Measurements from ENCODE around the gene NPAS2. TPM values are rescaled to one million over a fixed set of nuclear protein-coding genes. Genes with fewer than 3 reads are reported as not detected.

NPAS2 gene
- polyA plus RNA-seq, 1 donor, result 20.4 TPM

DNA sequence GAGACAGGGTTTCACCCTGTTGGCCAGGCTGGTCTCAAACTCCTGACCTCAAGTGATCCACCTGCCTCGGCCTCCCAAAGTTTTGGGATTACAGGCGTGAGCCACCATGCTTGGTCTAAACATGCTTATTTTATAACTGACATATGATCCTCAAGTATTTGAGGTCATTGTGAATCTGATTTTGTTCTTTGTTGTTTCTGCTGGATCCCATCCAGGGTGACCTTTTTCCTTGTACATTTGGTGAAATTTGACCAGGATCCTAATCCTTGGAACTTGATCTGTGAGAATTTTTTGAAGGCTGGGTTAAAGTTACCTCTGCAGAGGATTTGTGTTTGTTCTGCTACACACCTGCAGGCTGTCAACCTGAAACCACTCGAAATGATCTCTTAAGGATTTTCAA is 49.2 kb downstream of the NPAS2 start:
- Histone ChIP-seq H3K36me3 (ENCODE audit: control insufficient read depth, insufficient read depth, low read length) (no peaks in the 10 kb centered on the region), H3K27ac (ENCODE audit: low read length) (no peak overlapping the region), H3K4me3 (ENCODE audit: low read length) (no peak overlapping the region), H3K27me3 (ENCODE audit: control insufficient read depth, insufficient read depth, low read length) (no peaks in the 10 kb centered on the region), H3K4me1 (ENCODE audit: control insufficient read depth, insufficient read depth, low read length) (no peaks in the 10 kb centered on the region), H3K9me3 (ENCODE audit: control insufficient read depth, low read depth, low read length) (peaks cover 2% of the 10 kb centered on the region)
- WGBS (ENCODE audit: insufficient coverage, low lambda C conversion rate), result no CpG with 5 or more reads among the region's 3 CpGs
- DNase-seq, result no peak

DNA sequence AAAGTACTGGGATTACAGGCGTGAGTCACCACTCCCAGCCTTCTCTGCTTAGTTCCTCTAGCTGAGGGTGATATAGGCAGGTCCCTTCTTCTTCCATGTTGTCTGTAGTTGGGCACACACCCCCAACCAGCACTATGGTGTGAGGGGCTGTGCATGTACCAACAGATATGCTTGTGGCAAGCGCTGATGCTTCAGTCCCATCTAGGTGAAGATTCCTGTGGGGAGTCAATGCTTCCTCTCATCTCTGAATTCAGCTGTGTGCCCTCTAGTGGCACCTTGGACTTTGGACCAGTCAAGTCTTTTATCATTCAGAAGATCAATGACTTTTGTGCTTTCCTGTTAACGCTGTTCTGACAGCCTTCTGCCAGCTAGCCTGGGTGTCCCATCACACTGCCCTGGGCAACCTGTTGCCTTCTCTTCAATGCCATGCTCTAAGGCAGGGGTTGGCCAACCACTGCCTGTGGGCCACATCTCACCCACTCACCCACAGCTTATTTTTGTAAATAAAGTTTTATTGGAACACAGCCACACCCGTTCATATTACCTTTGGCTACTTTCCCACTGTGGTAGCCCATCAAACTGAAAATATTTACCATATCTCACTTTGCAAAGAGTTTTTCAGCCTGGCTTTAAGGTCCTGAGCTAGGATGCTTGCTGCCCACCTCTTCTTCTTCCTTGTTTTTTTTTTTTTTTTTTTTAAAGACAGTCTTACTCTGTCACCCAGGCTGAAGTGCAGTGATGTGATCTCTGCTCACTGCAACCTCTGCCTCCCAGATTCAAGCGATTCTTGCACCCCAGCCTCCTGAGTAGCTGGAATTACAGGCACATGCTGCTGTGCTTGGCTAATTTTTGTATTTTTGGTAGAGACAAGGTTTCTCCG is 51.0 kb downstream of the NPAS2 start:
- Histone ChIP-seq H3K4me1 (ENCODE audit: control insufficient read depth, insufficient read depth, low read length) (peaks cover 8% of the 10 kb centered on the region), H3K27ac (ENCODE audit: low read length) (no peak overlapping the region), H3K9me3 (ENCODE audit: control insufficient read depth, low read depth, low read length) (peaks cover 2% of the 10 kb centered on the region), H3K4me3 (ENCODE audit: low read length) (no peak overlapping the region), H3K27me3 (ENCODE audit: control insufficient read depth, insufficient read depth, low read length) (no peaks in the 10 kb centered on the region), H3K36me3 (ENCODE audit: control insufficient read depth, insufficient read depth, low read length) (no peaks in the 10 kb centered on the region)
- DNase-seq, result no peak
- WGBS (ENCODE audit: insufficient coverage, low lambda C conversion rate), result no CpG with 5 or more reads among the region's 6 CpGs

DNA sequence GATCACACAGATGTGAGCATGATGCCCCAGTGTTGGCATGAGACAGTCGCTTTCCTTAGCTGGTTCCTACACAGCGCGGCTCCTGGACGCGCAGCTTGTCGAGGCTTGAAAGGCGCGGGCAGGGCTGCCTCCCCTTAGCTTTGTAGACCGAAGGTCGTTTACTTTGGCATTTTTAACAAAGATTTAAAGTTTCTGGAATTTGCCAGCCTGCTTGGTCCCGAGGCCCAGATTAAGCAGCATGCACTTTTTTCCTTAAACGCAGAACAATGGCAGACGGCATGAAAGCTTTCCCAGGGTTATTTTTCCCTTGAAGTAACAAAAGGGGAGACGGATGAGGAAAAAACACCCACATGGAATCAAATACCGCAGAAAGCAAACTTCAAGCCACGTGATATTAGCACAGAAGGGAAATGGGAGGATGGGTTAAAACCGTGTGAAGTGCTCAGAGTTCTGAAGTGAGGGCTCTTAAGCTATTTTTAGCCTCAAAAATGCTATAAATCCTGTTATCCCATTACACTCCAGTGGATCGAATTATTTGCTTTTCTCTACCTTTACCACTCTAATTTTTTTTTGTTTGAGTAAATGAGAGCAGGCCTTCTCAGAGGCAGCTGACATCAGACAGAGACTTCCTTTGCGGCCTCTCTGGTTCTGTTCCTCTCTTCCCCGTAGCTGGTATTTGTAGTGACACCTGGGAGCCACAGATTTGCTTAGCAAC is 55.7 kb downstream of the NPAS2 start:
- 20% methylated on average over 7 of the region's 20 CpGs for WGBS (ENCODE audit: insufficient coverage, low lambda C conversion rate)
- Histone ChIP-seq H3K27ac (ENCODE audit: low read length) (no peak overlapping the region), H3K4me3 (ENCODE audit: low read length) (no peak overlapping the region), H3K27me3 (ENCODE audit: control insufficient read depth, insufficient read depth, low read length) (no peaks in the 10 kb centered on the region), H3K36me3 (ENCODE audit: control insufficient read depth, insufficient read depth, low read length) (no peaks in the 10 kb centered on the region), H3K4me1 (ENCODE audit: control insufficient read depth, insufficient read depth, low read length) (peaks cover 13% of the 10 kb centered on the region), H3K9me3 (ENCODE audit: control insufficient read depth, low read depth, low read length) (no peaks in the 10 kb centered on the region)
- peak in 1 of 2 donors; percentile 43 for DNase-seq

DNA sequence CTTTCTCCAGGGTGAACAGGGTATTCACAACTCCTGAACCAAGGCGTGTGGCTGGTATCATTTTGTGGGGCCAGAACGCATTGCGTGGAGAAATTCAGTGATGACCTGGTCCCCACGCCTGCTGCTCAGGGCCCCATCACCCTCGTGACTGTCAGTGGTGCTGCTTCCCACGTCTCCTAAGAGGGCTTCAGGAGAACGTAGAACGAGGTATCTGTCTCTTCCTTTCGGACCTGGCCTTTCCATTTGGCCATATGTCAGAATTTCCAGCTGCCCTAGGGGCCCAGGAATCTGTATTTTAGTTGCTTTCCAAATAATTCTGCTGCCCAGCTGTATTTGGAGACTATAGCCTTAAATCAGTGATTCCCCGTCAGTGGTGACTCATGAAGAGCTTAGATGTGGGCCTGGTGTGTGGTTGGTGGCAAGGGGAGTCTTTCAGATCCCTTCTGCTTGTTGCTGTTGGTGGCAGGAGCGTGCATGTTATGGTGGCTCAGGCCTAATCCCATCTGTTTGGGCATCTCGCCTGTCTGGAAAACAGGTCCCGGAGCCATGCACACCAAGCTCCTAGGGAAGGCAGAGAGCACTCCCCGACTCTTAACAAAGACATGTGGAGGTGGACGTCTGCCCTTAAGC is 56.4 kb downstream of the NPAS2 start:
- no peak overlapping the region for H3K27ac ChIP-seq (ENCODE audit: low read length)
- H3K9me3 ChIP-seq (ENCODE audit: control insufficient read depth, low read depth, low read length), result no peaks in the 10 kb centered on the region
- peaks cover 13% of the 10 kb centered on the region for H3K4me1 ChIP-seq (ENCODE audit: control insufficient read depth, insufficient read depth, low read length)
- no peaks in the 10 kb centered on the region for H3K36me3 ChIP-seq (ENCODE audit: control insufficient read depth, insufficient read depth, low read length)
- no CpG with 5 or more reads among the region's 15 CpGs for WGBS (ENCODE audit: insufficient coverage, low lambda C conversion rate)
- H3K27me3 ChIP-seq (ENCODE audit: control insufficient read depth, insufficient read depth, low read length), result no peaks in the 10 kb centered on the region
- DNase-seq, result no peak
- H3K4me3 ChIP-seq (ENCODE audit: low read length), result no peak overlapping the region

DNA sequence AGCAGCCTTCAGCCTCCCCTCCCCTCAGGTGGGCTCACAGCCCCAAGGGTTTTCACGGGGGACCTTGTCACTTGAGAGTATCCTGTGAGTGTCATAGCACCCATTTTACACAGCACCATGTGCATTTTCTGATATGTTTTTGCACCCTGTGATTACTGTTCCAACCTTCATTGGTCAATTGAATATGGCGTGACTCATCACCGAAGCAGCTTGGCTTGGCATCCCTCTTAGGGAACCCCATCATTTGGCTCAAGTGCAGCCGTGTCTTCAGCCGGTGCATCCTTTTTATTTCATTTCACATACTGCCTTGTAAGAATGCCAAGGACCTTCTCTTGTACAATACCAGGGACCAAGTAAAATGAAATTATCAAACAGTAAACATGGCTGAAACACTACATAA is 57.6 kb downstream of the NPAS2 start:
- no peaks in the 10 kb centered on the region for H3K9me3 ChIP-seq (ENCODE audit: control insufficient read depth, low read depth, low read length)
- H3K4me3 ChIP-seq (ENCODE audit: low read length), result no peak overlapping the region
- H3K27ac ChIP-seq (ENCODE audit: low read length), result no peak overlapping the region
- H3K27me3 ChIP-seq (ENCODE audit: control insufficient read depth, insufficient read depth, low read length), result no peaks in the 10 kb centered on the region
- 100% methylated on average over 2 of the region's 5 CpGs for WGBS (ENCODE audit: insufficient coverage, low lambda C conversion rate)
- H3K36me3 ChIP-seq (ENCODE audit: control insufficient read depth, insufficient read depth, low read length), result no peaks in the 10 kb centered on the region
- H3K4me1 ChIP-seq (ENCODE audit: control insufficient read depth, insufficient read depth, low read length), result peaks cover 14% of the 10 kb centered on the region
- DNase-seq, result no peak

DNA sequence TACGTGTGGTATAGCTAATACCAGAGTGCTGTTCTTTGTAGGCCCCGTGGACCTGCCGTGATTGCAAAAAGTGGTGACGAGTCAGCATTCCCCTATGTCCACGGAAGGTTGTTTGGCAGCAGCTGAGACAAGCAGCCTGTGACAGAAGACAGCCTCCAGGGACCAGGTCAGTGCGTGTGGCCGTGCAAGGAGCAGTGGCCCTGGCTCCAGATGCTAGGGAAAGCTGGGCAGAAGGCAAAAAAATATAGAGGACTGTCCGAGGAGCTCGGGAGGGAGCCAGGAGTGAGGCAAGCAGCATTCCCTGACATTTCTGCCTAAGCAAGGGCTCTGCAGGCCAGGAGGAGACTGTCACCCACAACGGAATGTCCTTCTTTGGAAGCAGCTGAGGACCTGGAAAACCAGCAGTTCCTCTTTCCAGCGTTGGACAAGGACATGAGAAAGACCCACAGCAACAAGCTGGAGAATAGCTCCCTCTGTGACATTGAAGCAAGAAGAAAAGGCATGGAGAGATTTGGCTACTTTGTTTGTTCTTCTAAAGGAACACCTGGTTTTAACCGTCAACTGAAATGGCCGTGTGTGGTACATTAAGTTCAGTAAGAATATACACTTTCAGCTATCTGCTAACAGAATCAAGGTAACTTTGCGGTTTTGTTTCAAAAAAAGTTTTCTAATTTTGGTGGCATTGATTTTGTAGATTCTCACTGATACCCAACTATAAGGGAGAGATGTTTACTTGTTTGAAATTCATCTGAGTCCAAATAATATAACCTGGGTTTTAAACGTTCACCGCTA is 58.3 kb downstream of the NPAS2 start:
- H3K9me3 ChIP-seq (ENCODE audit: control insufficient read depth, low read depth, low read length), result no peaks in the 10 kb centered on the region
- H3K4me3 ChIP-seq (ENCODE audit: low read length), result no peak overlapping the region
- H3K4me1 ChIP-seq (ENCODE audit: control insufficient read depth, insufficient read depth, low read length), result peaks cover 21% of the 10 kb centered on the region
- WGBS (ENCODE audit: insufficient coverage, low lambda C conversion rate), result 88% methylated on average over 3 of the region's 16 CpGs
- H3K27ac ChIP-seq (ENCODE audit: low read length), result no peak overlapping the region
- H3K27me3 ChIP-seq (ENCODE audit: control insufficient read depth, insufficient read depth, low read length), result no peaks in the 10 kb centered on the region
- H3K36me3 ChIP-seq (ENCODE audit: control insufficient read depth, insufficient read depth, low read length), result no peaks in the 10 kb centered on the region
- no peak for DNase-seq

DNA sequence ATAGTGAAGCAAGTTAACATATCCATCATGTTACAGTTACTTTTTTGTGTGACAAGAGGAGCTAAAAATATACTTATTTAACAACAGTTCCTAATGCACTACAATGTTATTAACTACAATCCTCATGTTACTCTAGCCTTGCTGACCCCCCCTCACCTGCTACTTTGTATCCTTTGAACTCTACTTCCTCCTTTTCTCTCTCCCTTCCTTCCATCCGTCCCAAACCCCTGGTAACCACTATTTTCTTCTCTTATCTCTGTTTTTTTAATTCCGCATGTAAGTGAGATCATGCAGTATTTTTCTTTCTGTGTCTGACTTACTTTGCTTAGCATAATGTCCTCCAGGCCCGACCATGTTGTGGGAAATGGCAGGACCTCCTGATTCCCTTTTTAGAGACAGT is 59.4 kb downstream of the NPAS2 start:
- no peak overlapping the region for H3K27ac ChIP-seq (ENCODE audit: low read length)
- no peak overlapping the region for H3K4me3 ChIP-seq (ENCODE audit: low read length)
- peaks cover 31% of the 10 kb centered on the region for H3K4me1 ChIP-seq (ENCODE audit: control insufficient read depth, insufficient read depth, low read length)
- H3K27me3 ChIP-seq (ENCODE audit: control insufficient read depth, insufficient read depth, low read length), result no peaks in the 10 kb centered on the region
- no peak for DNase-seq
- no peaks in the 10 kb centered on the region for H3K36me3 ChIP-seq (ENCODE audit: control insufficient read depth, insufficient read depth, low read length)
- no peaks in the 10 kb centered on the region for H3K9me3 ChIP-seq (ENCODE audit: control insufficient read depth, low read depth, low read length)
- 86% methylated on average over 2 of the region's 3 CpGs for WGBS (ENCODE audit: insufficient coverage, low lambda C conversion rate)

DNA sequence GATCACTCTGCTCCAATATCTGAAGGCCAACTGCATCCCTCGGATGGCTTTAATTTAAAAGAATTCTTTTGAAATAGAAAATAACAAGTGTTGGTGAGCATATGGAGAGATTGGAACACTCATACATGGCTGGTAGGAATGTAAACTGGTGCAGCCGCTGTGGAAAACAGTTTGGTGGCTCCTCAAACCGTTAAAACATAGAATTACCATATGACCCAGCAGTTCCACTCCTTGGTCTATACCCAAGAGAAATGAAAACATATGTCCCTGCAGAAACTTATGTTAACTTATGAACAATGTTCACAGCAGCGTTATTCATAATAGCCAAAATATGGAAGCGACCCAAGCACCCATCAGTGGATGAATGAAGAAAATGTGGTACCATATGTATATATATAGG is 60.1 kb downstream of the NPAS2 start:
- H3K27me3 ChIP-seq (ENCODE audit: control insufficient read depth, insufficient read depth, low read length), result no peaks in the 10 kb centered on the region
- no peaks in the 10 kb centered on the region for H3K36me3 ChIP-seq (ENCODE audit: control insufficient read depth, insufficient read depth, low read length)
- WGBS (ENCODE audit: insufficient coverage, low lambda C conversion rate), result 100% methylated on average over 3 of the region's 5 CpGs
- no peak overlapping the region for H3K4me3 ChIP-seq (ENCODE audit: low read length)
- H3K27ac ChIP-seq (ENCODE audit: low read length), result no peak overlapping the region
- H3K4me1 ChIP-seq (ENCODE audit: control insufficient read depth, insufficient read depth, low read length), result peaks cover 33% of the 10 kb centered on the region
- no peak for DNase-seq
- H3K9me3 ChIP-seq (ENCODE audit: control insufficient read depth, low read depth, low read length), result no peaks in the 10 kb centered on the region

DNA sequence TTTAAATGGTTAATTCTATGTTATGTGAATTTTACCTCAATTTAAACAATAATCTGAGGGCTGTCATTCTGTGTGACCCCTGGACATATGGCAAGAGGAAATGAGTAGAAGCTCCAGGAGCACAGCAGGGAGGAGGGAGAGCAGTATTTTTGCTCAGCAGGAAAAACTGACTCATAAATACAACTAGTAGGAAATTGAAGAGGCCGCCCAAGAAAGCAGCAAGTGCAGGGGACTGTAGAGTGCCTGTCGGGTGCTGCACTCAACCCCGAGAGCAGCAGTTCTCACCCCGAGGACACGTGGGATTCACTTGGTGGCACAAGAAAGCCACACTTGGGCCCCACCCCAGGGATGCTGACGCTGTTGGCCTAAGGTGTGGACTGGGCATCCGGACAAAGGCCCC is 60.8 kb downstream of the NPAS2 start:
- WGBS (ENCODE audit: insufficient coverage, low lambda C conversion rate), result no CpG with 5 or more reads among the region's 7 CpGs
- DNase-seq, result no peak

More for the DNA sequence above, 60.8 kb downstream of the NPAS2 start:
- Histone ChIP-seq H3K4me1 (ENCODE audit: control insufficient read depth, insufficient read depth, low read length) (peaks cover 27% of the 10 kb centered on the region), H3K4me3 (ENCODE audit: low read length) (no peak overlapping the region), H3K27me3 (ENCODE audit: control insufficient read depth, insufficient read depth, low read length) (no peaks in the 10 kb centered on the region), H3K36me3 (ENCODE audit: control insufficient read depth, insufficient read depth, low read length) (no peaks in the 10 kb centered on the region), H3K27ac (ENCODE audit: low read length) (no peak overlapping the region), H3K9me3 (ENCODE audit: control insufficient read depth, low read depth, low read length) (no peaks in the 10 kb centered on the region)

All from large intestine (tissue), 3 donors.